GM18909 (cell line): ENCODE results near the gene MBP.
"Not testable (repeated sequence)": the region's sequence is repeated elsewhere in the genome, so short reads cannot be mapped to it uniquely, and the experiment has no call there.

Experiments
- ATAC-seq: cut with Tn5 transposase; IDR thresholded peaks from one replicate; pipeline ENCODE4 v1.9.1; 2021; ENCODE audit warnings: mild to moderate bottlenecking; ENCODE audit not compliant: unreplicated experiment, poor library complexity

Gene MBP

GRCh38 chr18:77035380-77036187 lies 97.0 kb downstream of the MBP start:
- ATAC-seq = no peak

GRCh38 chr18:77033575-77033974 lies 99.0 kb downstream of the MBP start:
- ATAC-seq = no peak

- ATAC-seq = no peak
Observed at GRCh38 chr18:77032181-77032701, 100.3 kb downstream of the MBP start.

GRCh38 chr18:77031662-77032061 lies 100.9 kb downstream of the MBP start:
- ATAC-seq = no peak

- ATAC-seq = no peak
Observed at GRCh38 chr18:77030201-77030600, 102.4 kb downstream of the MBP start.

GRCh38 chr18:77025831-77026363 lies 106.7 kb downstream of the MBP start:
- no peak for ATAC-seq

- no peak for ATAC-seq
Observed at GRCh38 chr18:77025123-77025522, 107.5 kb downstream of the MBP start.

GRCh38 chr18:77024476-77024875 lies 108.1 kb downstream of the MBP start:
- no peak for ATAC-seq

GRCh38 chr18:77023102-77023782 lies 109.3 kb downstream of the MBP start:
- ATAC-seq = peak; percentile 73

- ATAC-seq = no peak
Observed at GRCh38 chr18:77022556-77022955, 110.0 kb downstream of the MBP start.

GRCh38 chr18:77022116-77022515 lies 110.5 kb downstream of the MBP start:
- no peak for ATAC-seq

- ATAC-seq = not testable (repeated sequence)
Observed at GRCh38 chr18:77021478-77021877, 111.1 kb downstream of the MBP start.

GRCh38 chr18:77021075-77021474 lies 111.5 kb downstream of the MBP start:
- no peak for ATAC-seq

- ATAC-seq = no peak
Observed at GRCh38 chr18:77020561-77020960, 112.0 kb downstream of the MBP start.

GRCh38 chr18:77019641-77020040 lies 112.9 kb downstream of the MBP start:
- ATAC-seq = no peak

GRCh38 chr18:77018650-77019049 lies 113.9 kb downstream of the MBP start:
- not testable (repeated sequence) for ATAC-seq

GRCh38 chr18:77017355-77017754 lies 115.2 kb downstream of the MBP start:
- ATAC-seq = no peak

GRCh38 chr18:77016936-77017335 lies 115.6 kb downstream of the MBP start:
- no peak for ATAC-seq

GRCh38 chr18:77015771-77016710 lies 116.5 kb downstream of the MBP start:
- ATAC-seq = no peak

GRCh38 chr18:77015169-77015568 lies 117.4 kb downstream of the MBP start:
- ATAC-seq = no peak
